Endothelial cell of umbilical vein (primary cell): ENCODE measurements around the gene MAGEH1. TPM values are rescaled to one million over a fixed set of nuclear protein-coding genes. Genes with fewer than 3 reads are reported as not detected.

Experiments used
- BruUV-seq: library from RNA; stranded (reverse); fragments of 400-500 nt; replicated peaks from 2 replicates; lab custom pipeline; 2021; lab: Mats Ljungman, UMichigan
- CTCF ChIA-PET: fragments of 300-600, 350-600 bp; sonication (Branson Sonifier 250); formaldehyde crosslinking; loops from one replicate; lab custom pipeline; 2021; ENCODE audit warnings: antibody characterized with exemption, inconsistent platforms; lab: Charles Lee
- POLR2A ChIA-PET: fragments of 300-600, 350-600 bp; sonication (Branson Sonifier 250); formaldehyde crosslinking; loops from one replicate; lab custom pipeline; 2021; ENCODE audit warnings: antibody characterized with exemption, inconsistent platforms; lab: Charles Lee
- DNase-seq: peaks from one replicate; pipeline ENCODE4 v3.0.0-alpha.2; 2011; ENCODE audit warnings: low read depth, low spot score
- FAIRE-seq: peaks from 2 replicates; lab custom pipeline; 2011; peaks lifted over from hg19 to GRCh38; lab: Jason Lieb, UNC
- H2AFZ ChIP-seq: 2 replicates; pipeline ENCODE4 v1.6.0; 2012; ENCODE audit warnings: low read depth, low read length, control low read depth, inconsistent platforms
- H3K27ac ChIP-seq: 2 replicates; pipeline ENCODE4 v1.5.1; 2011; ENCODE audit warnings: low read depth, mild to moderate bottlenecking, control low read depth, low read length, moderate library complexity; ENCODE audit not compliant: insufficient read depth
- H3K27me3 ChIP-seq, 2 experiments: 2 replicates each; pipeline versions ENCODE4 v1.6.0 to v1.6.1; 2011; ENCODE audit warnings: low read length in 2 of 2, mixed read lengths in 1 of 2; ENCODE audit not compliant: control insufficient read depth in 2 of 2, insufficient read depth in 2 of 2
- H3K36me3 ChIP-seq, 2 experiments: 2 replicates in 1 of 2; 3 replicates in 1 of 2; pipeline ENCODE4 v1.5.1; 2011; ENCODE audit warnings: low read length in 2 of 2, mild to moderate bottlenecking in 1 of 2, moderate library complexity in 1 of 2; ENCODE audit not compliant: control insufficient read depth in 2 of 2, insufficient read depth in 2 of 2; ENCODE audit errors: extremely low read depth in 1 of 2
- H3K4me1 ChIP-seq: 3 replicates; pipeline ENCODE4 v1.5.1; 2011; ENCODE audit warnings: mild to moderate bottlenecking, low read length; ENCODE audit not compliant: control insufficient read depth, insufficient read depth; ENCODE audit errors: extremely low read depth
- H3K4me2 ChIP-seq: 2 replicates; pipeline ENCODE4 v1.6.1; 2011; ENCODE audit warnings: low read length, control low read depth, mixed read lengths; ENCODE audit not compliant: insufficient read depth
- H3K4me3 ChIP-seq, 3 experiments: fragments of 200-600 bp in 1 of 3; sonication (generic), shearing (Covaris generic) in 1 of 3; replicated peaks in 1 of 3; 2 replicates each; pipeline ENCODE4 v1.5.1; 2011 to 2016; ENCODE audit warnings: control low read depth in 3 of 3, low read length in 3 of 3, mild to moderate bottlenecking in 2 of 3, inconsistent platforms in 1 of 3, low read depth in 1 of 3, moderate library complexity in 1 of 3; ENCODE audit not compliant: insufficient read depth in 1 of 3
- H3K79me2 ChIP-seq: 2 replicates; pipeline ENCODE4 v1.6.0; 2012; ENCODE audit warnings: low read length, inconsistent platforms; ENCODE audit not compliant: control insufficient read depth, insufficient read depth
- H3K9ac ChIP-seq: replicated peaks from 2 replicates; pipeline ENCODE3; 2011; ENCODE audit warnings: low read length, control low read depth; ENCODE audit not compliant: insufficient read depth; ENCODE audit errors: extremely low read depth
- H3K9me1 ChIP-seq: replicated peaks from 3 replicates; pipeline ENCODE4 v1.6.0; 2011; ENCODE audit warnings: mild to moderate bottlenecking, low read length; ENCODE audit not compliant: control insufficient read depth, insufficient read depth; ENCODE audit errors: extremely low read depth
- H3K9me3 ChIP-seq: replicated peaks from 2 replicates; pipeline ENCODE4 v1.5.1; 2012; ENCODE audit warnings: low read length, inconsistent platforms; ENCODE audit not compliant: control insufficient read depth, insufficient read depth
- H4K20me1 ChIP-seq: replicated peaks from 2 replicates; pipeline ENCODE3; 2011; ENCODE audit warnings: mild to moderate bottlenecking, low read length; ENCODE audit not compliant: control insufficient read depth, insufficient read depth; ENCODE audit errors: extremely low read depth
- EZH2 ChIP-seq: IDR thresholded peaks from 2 replicates; pipeline ENCODE4 v1.6.1; 2012; ENCODE audit warnings: borderline replicate concordance, low read depth, mild to moderate bottlenecking, moderate library complexity, low read length, inconsistent platforms; ENCODE audit not compliant: severe bottlenecking
- FOS ChIP-seq: IDR thresholded peaks from 2 replicates; pipeline ENCODE4 v1.6.1; 2011; ENCODE audit warnings: mild to moderate bottlenecking, low read length, moderate library complexity, borderline replicate concordance; ENCODE audit not compliant: insufficient read depth
- GATA2 ChIP-seq: IDR thresholded peaks from 2 replicates; pipeline ENCODE4 v1.7.0; 2011; ENCODE audit warnings: low read depth, mild to moderate bottlenecking, moderate library complexity, mixed read lengths, low read length; ENCODE audit not compliant: insufficient read length, insufficient read depth
- JUN ChIP-seq: IDR thresholded peaks from 2 replicates; pipeline ENCODE4 v1.6.1; 2011; ENCODE audit warnings: borderline replicate concordance, low read depth; ENCODE audit not compliant: insufficient read length, insufficient read depth
- MYC ChIP-seq: IDR thresholded peaks from one replicate; pipeline ENCODE4 v1.6.1; 2011; ENCODE audit warnings: mild to moderate bottlenecking, low read depth, low read length
- POLR2A ChIP-seq: IDR thresholded peaks from 2 replicates; pipeline ENCODE4 v1.6.1; 2012; ENCODE audit warnings: low read depth, mild to moderate bottlenecking, control low read depth, low read length
- POLR2AphosphoS5 ChIP-seq: IDR thresholded peaks from 2 replicates; pipeline ENCODE4 v1.6.1; 2012; ENCODE audit warnings: low read depth, mild to moderate bottlenecking, control low read depth, low read length, moderate library complexity; ENCODE audit not compliant: insufficient read depth
- dilution Hi-C: fragments of 300-500 bp; cut with MboI; formaldehyde crosslinking; loops from one replicate; pipeline ENCODE4 v1.15.0; 2019; ENCODE audit warnings: low sequenced_read_pairs; ENCODE audit not compliant: extremely low pct_ligation_motif_present
- intact Hi-C: fragments of 100-400 bp; cut with micrococcal nuclease; formaldehyde crosslinking; loops from one replicate; pipeline ENCODE4 v1.10.0; 2022
- microRNA-seq: library from miRNA; unstranded; fragments of <30 nt; microRNA quantifications from one replicate; pipeline ENCODE4 v1.2.0, GENCODE V29; 2021; ENCODE audit warnings: borderline number of aligned reads, borderline replicate concordance
- polyA plus RNA-seq, 4 experiments: library from polyadenylated mRNA; depleted of rRNA in 3 of 4; stranded (reverse) in 3 of 4; unstranded in 1 of 4; fragments of >200 nt; gene quantifications; 2 replicates each; pipeline versions ENCODE4 v1.2.1 to v1.2.3, GENCODE V29; 2011 to 2012; ENCODE audit warnings: missing spikeins in 1 of 4
- small RNA-seq: library from RNA; depleted of rRNA; stranded (forward); fragments of <200 nt; gene quantifications from one replicate; pipeline ENCODE3, GENCODE V24; 2012; ENCODE audit warnings: low replicate concordance, low read depth; ENCODE audit not compliant: insufficient read depth, insufficient read length
- total RNA-seq: library from RNA; stranded (reverse); gene quantifications from 2 replicates; pipeline ENCODE4 v1.2.3, GENCODE V29; 2021
- TF ChIP-seq, protein P1 (sequence below), 2 donors: IDR thresholded peaks; 1 replicate in 1 of 2; 2 replicates in 1 of 2; pipeline ENCODE4 v1.5.1; 2011; ENCODE audit warnings: low read length in 2 of 2, mild to moderate bottlenecking in 2 of 2, moderate library complexity in 2 of 2, control low read depth in 1 of 2, inconsistent platforms in 1 of 2, low read depth in 1 of 2; ENCODE audit not compliant: insufficient read depth in 1 of 2; ENCODE audit errors: extremely low read depth in 1 of 2
- TF ChIP-seq, protein P2 (sequence below): IDR thresholded peaks from 2 replicates; pipeline ENCODE4 v1.6.1; 2011; ENCODE audit not compliant: insufficient read depth, insufficient read length

The MAGEH1 gene
- total and polyA plus RNA-seq, 2 donors (not counting 3 experiments of a cell fraction or from before 2014, with no cell fraction given): 15.1 to 32.2 TPM

DNA sequence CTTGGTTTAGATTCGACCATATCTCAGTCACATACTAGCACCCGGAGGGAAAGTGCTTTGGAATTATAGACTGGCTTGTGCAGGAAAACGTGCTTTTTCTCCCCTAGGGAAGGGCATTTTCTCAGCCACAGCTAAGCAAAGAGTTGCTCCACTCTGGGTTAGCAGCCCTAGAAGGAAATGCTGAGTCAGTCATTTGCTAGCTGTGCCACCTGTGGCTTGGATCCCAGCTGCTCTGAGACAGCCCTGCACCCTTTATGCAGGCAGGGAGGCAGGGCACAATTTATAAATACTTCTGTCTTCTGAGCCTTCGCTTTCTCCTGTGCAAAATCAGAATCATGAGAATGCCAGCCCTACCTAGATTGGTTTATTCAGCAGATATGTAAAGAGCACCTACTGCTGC is 39.0 kb downstream of the MAGEH1 start:
- Histone ChIP-seq H2AFZ (no peak overlapping the region), H3K36me3 (no peaks in the 10 kb centered on the region), H4K20me1 (no peaks in the 10 kb centered on the region), H3K4me2 (no peak overlapping the region), H3K9me3 (no peaks in the 10 kb centered on the region), H3K4me3 (no peak overlapping the region), H3K27me3 (no peaks in the 10 kb centered on the region), H3K4me1 (peaks cover 2% of the 10 kb centered on the region), H3K9me1 (no peaks in the 10 kb centered on the region), H3K27ac (no peak overlapping the region), H3K9ac (no peak overlapping the region), H3K79me2 (no peaks in the 10 kb centered on the region)
- POLR2A ChIA-PET: no interaction called here
- CTCF ChIA-PET: no interaction called here
- intact Hi-C loops (no loop called here), dilution Hi-C loops (no loop called here)
- TF ChIP-seq FOS (no peak), JUN (no peak), POLR2A (no peak), GATA2 (no peak), POLR2AphosphoS5 (no peak), EZH2 (no peak), MYC (no peak)
- TF ChIP-seq, protein P1, sequence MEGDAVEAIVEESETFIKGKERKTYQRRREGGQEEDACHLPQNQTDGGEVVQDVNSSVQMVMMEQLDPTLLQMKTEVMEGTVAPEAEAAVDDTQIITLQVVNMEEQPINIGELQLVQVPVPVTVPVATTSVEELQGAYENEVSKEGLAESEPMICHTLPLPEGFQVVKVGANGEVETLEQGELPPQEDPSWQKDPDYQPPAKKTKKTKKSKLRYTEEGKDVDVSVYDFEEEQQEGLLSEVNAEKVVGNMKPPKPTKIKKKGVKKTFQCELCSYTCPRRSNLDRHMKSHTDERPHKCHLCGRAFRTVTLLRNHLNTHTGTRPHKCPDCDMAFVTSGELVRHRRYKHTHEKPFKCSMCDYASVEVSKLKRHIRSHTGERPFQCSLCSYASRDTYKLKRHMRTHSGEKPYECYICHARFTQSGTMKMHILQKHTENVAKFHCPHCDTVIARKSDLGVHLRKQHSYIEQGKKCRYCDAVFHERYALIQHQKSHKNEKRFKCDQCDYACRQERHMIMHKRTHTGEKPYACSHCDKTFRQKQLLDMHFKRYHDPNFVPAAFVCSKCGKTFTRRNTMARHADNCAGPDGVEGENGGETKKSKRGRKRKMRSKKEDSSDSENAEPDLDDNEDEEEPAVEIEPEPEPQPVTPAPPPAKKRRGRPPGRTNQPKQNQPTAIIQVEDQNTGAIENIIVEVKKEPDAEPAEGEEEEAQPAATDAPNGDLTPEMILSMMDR (IDR thresholded peaks at IDR 0.05; ENCODE audit: extremely low read depth in 1 of 2, insufficient read depth in 1 of 2, low read depth in 1 of 2, low read length in 2 of 2): no peak
- TF ChIP-seq, protein P2, sequence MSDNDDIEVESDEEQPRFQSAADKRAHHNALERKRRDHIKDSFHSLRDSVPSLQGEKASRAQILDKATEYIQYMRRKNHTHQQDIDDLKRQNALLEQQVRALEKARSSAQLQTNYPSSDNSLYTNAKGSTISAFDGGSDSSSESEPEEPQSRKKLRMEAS: no peak
- no TSS peak for BruUV-seq
- DNase-seq (no peak), FAIRE-seq (no peak)

Small RNAs within 50 kb of the gene (microRNA-seq; reads per million reads assigned to microRNA genes)
- gene MIR4536-1 (not detected), gene MIR4536-2 (not detected)

Small RNAs within 50 kb of the gene (small RNA-seq; reads per million reads assigned to genes)
- gene MIR4536-2: not detected

Other genes with a start within 250 kb of the MAGEH1 start
- gene PAGE5, start 231.8 kb upstream of the MAGEH1 start, total RNA-seq: not detected in 2 replicates
- not detected in 2 replicates for gene PAGE5, start 231.8 kb upstream of the MAGEH1 start, polyA plus RNA-seq
- gene PAGE3, start 187.2 kb upstream of the MAGEH1 start, total RNA-seq: not detected in 2 replicates
- not detected in 2 replicates for gene PAGE3, start 187.2 kb upstream of the MAGEH1 start, polyA plus RNA-seq
- 0.77 and 0.97 TPM in 2 replicates for gene USP51, start 37.7 kb downstream of the MAGEH1 start, total RNA-seq
- 0.86 and 0.94 TPM in 2 replicates for gene USP51, start 37.7 kb downstream of the MAGEH1 start, polyA plus RNA-seq
- not detected in 2 replicates for gene FOXR2, start 171.3 kb downstream of the MAGEH1 start, total RNA-seq
- not detected in 2 replicates for gene FOXR2, start 171.3 kb downstream of the MAGEH1 start, polyA plus RNA-seq